Keratinocyte (primary cell): ENCODE results near the gene USHBP1. TPM values are rescaled to one million over a fixed set of nuclear protein-coding genes. Genes with fewer than 3 reads are reported as not detected.
A peak's percentile ranks its signal among the peaks of the same experiment; 100 is the strongest.

ENCODE experiments used
- DNase-seq: peaks from one replicate; pipeline ENCODE4 v3.0.0-alpha.2; 2011; ENCODE audit warnings: low read depth, missing footprints, low spot score
- FAIRE-seq: peaks from 2 replicates; lab custom pipeline; 2011; peaks lifted over from hg19 to GRCh38; lab: Jason Lieb, UNC
- H2AFZ ChIP-seq: 2 replicates; pipeline ENCODE4 v1.6.0; 2012; ENCODE audit warnings: low read length, control low read depth, inconsistent platforms; ENCODE audit not compliant: control insufficient read depth
- H3K27ac ChIP-seq: 2 replicates; pipeline ENCODE4 v1.5.1; 2011; ENCODE audit warnings: low read length; ENCODE audit not compliant: control insufficient read depth, insufficient read depth
- H3K27me3 ChIP-seq: 3 replicates; pipeline ENCODE4 v1.6.0; 2011; ENCODE audit warnings: low read length; ENCODE audit not compliant: control insufficient read depth, insufficient read depth; ENCODE audit errors: extremely low read depth
- H3K36me3 ChIP-seq, 2 experiments: 2 replicates in 1 of 2; 3 replicates in 1 of 2; pipeline ENCODE4 v1.5.1; 2011; ENCODE audit warnings: low read length in 2 of 2, mild to moderate bottlenecking in 1 of 2; ENCODE audit not compliant: control insufficient read depth in 2 of 2, insufficient read depth in 2 of 2; ENCODE audit errors: extremely low read depth in 1 of 2
- H3K4me1 ChIP-seq: 3 replicates; pipeline ENCODE4 v1.5.1; 2011; ENCODE audit warnings: low read length; ENCODE audit not compliant: control insufficient read depth, insufficient read depth; ENCODE audit errors: extremely low read depth
- H3K4me2 ChIP-seq: 3 replicates; pipeline ENCODE4 v1.6.0; 2011; ENCODE audit warnings: low read depth, low read length; ENCODE audit not compliant: control insufficient read depth, insufficient read depth; ENCODE audit errors: extremely low read depth
- H3K4me3 ChIP-seq, 3 experiments: fragments of 200-600 bp in 1 of 3; sonication (generic) in 1 of 3; 2 replicates in 2 of 3; 3 replicates in 1 of 3; pipeline ENCODE4 v1.5.1; 2011 to 2016; ENCODE audit warnings: low read length in 3 of 3, mild to moderate bottlenecking in 3 of 3, control low read depth in 2 of 3, inconsistent platforms in 1 of 3, low read depth in 1 of 3, mixed read lengths in 1 of 3, mixed run types in 1 of 3, moderate library complexity in 1 of 3; ENCODE audit not compliant: control insufficient read depth in 2 of 3, insufficient read depth in 2 of 3; ENCODE audit errors: extremely low read depth in 1 of 3
- H3K79me2 ChIP-seq: 2 replicates; pipeline ENCODE4 v1.6.0; 2012; ENCODE audit warnings: low read length; ENCODE audit not compliant: control insufficient read depth, insufficient read depth
- H3K9ac ChIP-seq: 3 replicates; pipeline ENCODE4 v1.6.0; 2011; ENCODE audit warnings: low read length; ENCODE audit not compliant: control insufficient read depth, insufficient read depth; ENCODE audit errors: extremely low read depth
- H3K9me1 ChIP-seq: 3 replicates; pipeline ENCODE4 v1.6.0; 2011; ENCODE audit warnings: low read length; ENCODE audit not compliant: control insufficient read depth, insufficient read depth; ENCODE audit errors: extremely low read depth
- H3K9me3 ChIP-seq: 2 replicates; pipeline ENCODE4 v1.5.1; 2012; ENCODE audit warnings: low read depth, low read length; ENCODE audit not compliant: control insufficient read depth
- H4K20me1 ChIP-seq: 3 replicates; pipeline ENCODE4 v1.6.0; 2011; ENCODE audit warnings: low read length; ENCODE audit not compliant: control insufficient read depth, insufficient read depth; ENCODE audit errors: extremely low read depth
- CTCF ChIP-seq, 3 experiments: IDR thresholded peaks in 1 of 3; conservative IDR thresholded peaks in 1 of 3; optimal IDR thresholded peaks in 1 of 3; 2 replicates in 2 of 3; 3 replicates in 1 of 3; pipeline versions ENCODE3 to v1.5.1; 2011; ENCODE audit warnings: low read length in 3 of 3, mild to moderate bottlenecking in 3 of 3, moderate library complexity in 2 of 3, control low read depth in 1 of 3, inconsistent platforms in 1 of 3; ENCODE audit not compliant: insufficient read depth in 2 of 3; ENCODE audit errors: extremely low read depth in 1 of 3
- EZH2 ChIP-seq: IDR thresholded peaks from one replicate; pipeline ENCODE4 v1.6.1; 2012; ENCODE audit warnings: inconsistent platforms, mild to moderate bottlenecking, low read length, moderate library complexity
- dilution Hi-C: fragments of 300-500 bp; cut with MboI; formaldehyde crosslinking; loops from one replicate; pipeline ENCODE4 v1.7.0; 2020; ENCODE audit warnings: low sequenced_read_pairs; ENCODE audit not compliant: extremely low pct_ligation_motif_present
- polyA plus RNA-seq, 5 experiments: library from polyadenylated mRNA; depleted of rRNA in 3 of 5; stranded (reverse) in 3 of 5; stranded (forward) in 1 of 5; unstranded in 1 of 5; fragments of >200 nt; gene quantifications; 1 replicate in 1 of 5; 2 replicates in 3 of 5; 3 replicates in 1 of 5; pipeline versions ENCODE4 v1.2.1 to v1.2.3, GENCODE V29; 2011 to 2012; ENCODE audit warnings: missing spikeins in 2 of 5, low read depth in 1 of 5, low replicate concordance in 1 of 5

Gene USHBP1
- polyA plus RNA-seq, 1 donor (not counting 4 experiments of a cell fraction or from before 2014, with no cell fraction given): not detected

- no peaks in the 10 kb centered on the region for H4K20me1 ChIP-seq
- no peaks in the 10 kb centered on the region for H3K9me3 ChIP-seq
- dilution Hi-C loops: no loop called here
- H3K79me2 ChIP-seq: peaks cover 14% of the 10 kb centered on the region
- peak within 1 kb of the TSS; percentile 69 for H3K9ac ChIP-seq
- peak within 1 kb of the TSS; percentile 33 for H2AFZ ChIP-seq
- H3K27ac ChIP-seq: peak within 1 kb of the TSS; percentile 54
- DNase-seq (peak; percentile 78), FAIRE-seq (peak; percentile 73)
- H3K27me3 ChIP-seq: no peaks in the 10 kb centered on the region
- peak in 2 of 3 experiments; percentile 19 to 26 for TF ChIP-seq CTCF (optimal IDR thresholded peaks at IDR 0.05 in 1 of 3, IDR thresholded peaks at IDR 0.05 in 1 of 3, conservative IDR thresholded peaks at IDR 0.05 in 1 of 3; ENCODE audit: extremely low read depth in 1 of 3, insufficient read depth in 2 of 3, low read length in 3 of 3)
- no peak for TF ChIP-seq EZH2
- H3K9me1 ChIP-seq: peaks cover 3% of the 10 kb centered on the region
- H3K36me3 ChIP-seq: peaks cover 0 to 2% of the 10 kb centered on the region in 2 experiments
- peaks cover 32% of the 10 kb centered on the region for H3K4me1 ChIP-seq
- peak within 1 kb of the TSS; percentile 87 for H3K4me2 ChIP-seq
- H3K4me3 ChIP-seq: peak within 1 kb of the TSS; percentile 55 to 87 (median 64)
Measured at GRCh38 chr19:17303167-17303939, 38.8 kb upstream of the USHBP1 start, which contains the start of gene ABHD8. ABHD8 (minus strand) TSS chr19:17303425; CDS start chr19:17301616, 1,809 bp downstream.

GRCh38 chr19:17302391-17303166 lies 38.0 kb upstream of the USHBP1 start:
- peak overlapping the region; percentile 87 for H3K4me2 ChIP-seq
- H3K36me3 ChIP-seq: peaks cover 0 to 5% of the 10 kb centered on the region in 2 experiments
- peaks cover 14% of the 10 kb centered on the region for H3K79me2 ChIP-seq
- peak overlapping the region; percentile 69 for H3K9ac ChIP-seq
- DNase-seq (no peak), FAIRE-seq (no peak)
- peak overlapping the region; percentile 33 for H2AFZ ChIP-seq
- peak overlapping the region; percentile 36 for H3K27ac ChIP-seq
- dilution Hi-C loops: no loop called here
- no peaks in the 10 kb centered on the region for H3K27me3 ChIP-seq
- H3K4me1 ChIP-seq: peaks cover 32% of the 10 kb centered on the region
- H3K9me3 ChIP-seq: no peaks in the 10 kb centered on the region
- TF ChIP-seq CTCF (optimal IDR thresholded peaks at IDR 0.05 in 1 of 3, IDR thresholded peaks at IDR 0.05 in 1 of 3, conservative IDR thresholded peaks at IDR 0.05 in 1 of 3; ENCODE audit: extremely low read depth in 1 of 3, insufficient read depth in 2 of 3, low read length in 3 of 3) (no peak), EZH2 (no peak)
- H3K9me1 ChIP-seq: peaks cover 3% of the 10 kb centered on the region
- no peaks in the 10 kb centered on the region for H4K20me1 ChIP-seq
- H3K4me3 ChIP-seq: peak overlapping the region; percentile 55 to 87 (median 64)
